ENCODE data around the gene SLC35B2.

The SLC35B2 gene

GRCh38 chr6:44298864-44299263 lies 41.5 kb upstream of the SLC35B2 start:
- peaks cover 28% of the 10 kb centered on the region for H3K27me3 ChIP-seq (replicated peaks; ENCODE audit: control insufficient read depth, insufficient read depth, low read length, poor library complexity, severe bottlenecking)
- H3K9me3 ChIP-seq (ENCODE audit: control insufficient read depth, low read length): no peaks in the 10 kb centered on the region
- peaks cover 12% of the 10 kb centered on the region for H3K4me1 ChIP-seq (ENCODE audit: control insufficient read depth, insufficient read depth, low read length, poor library complexity, severe bottlenecking)
- peaks cover 32% of the 10 kb centered on the region for H3K36me3 ChIP-seq (ENCODE audit: control insufficient read depth, insufficient read depth, low read length)
- no peak overlapping the region for H3K27ac ChIP-seq (ENCODE audit: insufficient read depth, low read length, poor library complexity, severe bottlenecking)
- no peak overlapping the region for H3K4me3 ChIP-seq (ENCODE audit: insufficient read depth, low read depth, low read length, poor library complexity, severe bottlenecking)
- no peak for DNase-seq

GRCh38 chr6:44298055-44298803 lies 40.9 kb upstream of the SLC35B2 start:
- H3K4me3 ChIP-seq (ENCODE audit: insufficient read depth, low read depth, low read length, poor library complexity, severe bottlenecking): peak overlapping the region; percentile 59

GRCh38 chr6:44297063-44298038 lies 40.0 kb upstream of the SLC35B2 start:
- no peak for DNase-seq
- Histone ChIP-seq H3K9me3 (ENCODE audit: control insufficient read depth, low read length) (no peaks in the 10 kb centered on the region), H3K4me3 (ENCODE audit: insufficient read depth, low read depth, low read length, poor library complexity, severe bottlenecking) (peak overlapping the region; percentile 59), H3K4me1 (ENCODE audit: control insufficient read depth, insufficient read depth, low read length, poor library complexity, severe bottlenecking) (peaks cover 12% of the 10 kb centered on the region), H3K27ac (ENCODE audit: insufficient read depth, low read length, poor library complexity, severe bottlenecking) (no peak overlapping the region), H3K36me3 (ENCODE audit: control insufficient read depth, insufficient read depth, low read length) (peaks cover 17% of the 10 kb centered on the region), H3K27me3 (replicated peaks; ENCODE audit: control insufficient read depth, insufficient read depth, low read length, poor library complexity, severe bottlenecking) (peaks cover 28% of the 10 kb centered on the region)

More at GRCh38 chr6:44298055-44298803, 40.9 kb upstream of the SLC35B2 start:
- DNase-seq: no peak
- Histone ChIP-seq H3K4me1 (ENCODE audit: control insufficient read depth, insufficient read depth, low read length, poor library complexity, severe bottlenecking) (peaks cover 12% of the 10 kb centered on the region), H3K9me3 (ENCODE audit: control insufficient read depth, low read length) (no peaks in the 10 kb centered on the region), H3K27me3 (replicated peaks; ENCODE audit: control insufficient read depth, insufficient read depth, low read length, poor library complexity, severe bottlenecking) (peaks cover 28% of the 10 kb centered on the region), H3K27ac (ENCODE audit: insufficient read depth, low read length, poor library complexity, severe bottlenecking) (no peak overlapping the region), H3K36me3 (ENCODE audit: control insufficient read depth, insufficient read depth, low read length) (peaks cover 26% of the 10 kb centered on the region)

- H3K4me1 ChIP-seq (ENCODE audit: control insufficient read depth, insufficient read depth, low read length, poor library complexity, severe bottlenecking): peaks cover 12% of the 10 kb centered on the region
- no peak overlapping the region for H3K4me3 ChIP-seq (ENCODE audit: insufficient read depth, low read depth, low read length, poor library complexity, severe bottlenecking)
- H3K27ac ChIP-seq (ENCODE audit: insufficient read depth, low read length, poor library complexity, severe bottlenecking): no peak overlapping the region
- no peaks in the 10 kb centered on the region for H3K9me3 ChIP-seq (ENCODE audit: control insufficient read depth, low read length)
- no peak for DNase-seq
- no peaks in the 10 kb centered on the region for H3K36me3 ChIP-seq (ENCODE audit: control insufficient read depth, insufficient read depth, low read length)
- peaks cover 28% of the 10 kb centered on the region for H3K27me3 ChIP-seq (replicated peaks; ENCODE audit: control insufficient read depth, insufficient read depth, low read length, poor library complexity, severe bottlenecking)
These were observed 37.8 kb upstream of the SLC35B2 start for GRCh38 chr6:44294832-44295791.

- no peak for DNase-seq
- Histone ChIP-seq H3K27ac (ENCODE audit: insufficient read depth, low read length, poor library complexity, severe bottlenecking) (no peak overlapping the region), H3K36me3 (ENCODE audit: control insufficient read depth, insufficient read depth, low read length) (no peaks in the 10 kb centered on the region), H3K4me1 (ENCODE audit: control insufficient read depth, insufficient read depth, low read length, poor library complexity, severe bottlenecking) (peaks cover 10% of the 10 kb centered on the region), H3K4me3 (ENCODE audit: insufficient read depth, low read depth, low read length, poor library complexity, severe bottlenecking) (no peak overlapping the region), H3K9me3 (ENCODE audit: control insufficient read depth, low read length) (no peaks in the 10 kb centered on the region), H3K27me3 (replicated peaks; ENCODE audit: control insufficient read depth, insufficient read depth, low read length, poor library complexity, severe bottlenecking) (peaks cover 25% of the 10 kb centered on the region)
These were observed 35.5 kb upstream of the SLC35B2 start for GRCh38 chr6:44292661-44293365.

- H3K9me3 ChIP-seq (ENCODE audit: control insufficient read depth, low read length): no peaks in the 10 kb centered on the region
- peaks cover under 1% of the 10 kb centered on the region for H3K4me1 ChIP-seq (ENCODE audit: control insufficient read depth, insufficient read depth, low read length, poor library complexity, severe bottlenecking)
- H3K27ac ChIP-seq (ENCODE audit: insufficient read depth, low read length, poor library complexity, severe bottlenecking): no peak overlapping the region
- DNase-seq: no peak
- H3K4me3 ChIP-seq (ENCODE audit: insufficient read depth, low read depth, low read length, poor library complexity, severe bottlenecking): no peak overlapping the region
- H3K36me3 ChIP-seq (ENCODE audit: control insufficient read depth, insufficient read depth, low read length): no peaks in the 10 kb centered on the region
- H3K27me3 ChIP-seq (replicated peaks; ENCODE audit: control insufficient read depth, insufficient read depth, low read length, poor library complexity, severe bottlenecking): peaks cover 19% of the 10 kb centered on the region
These were observed 34.5 kb upstream of the SLC35B2 start for GRCh38 chr6:44291841-44292240.

GRCh38 chr6:44289726-44290260 lies 32.5 kb upstream of the SLC35B2 start:
- no peak overlapping the region for H3K27ac ChIP-seq (ENCODE audit: insufficient read depth, low read length, poor library complexity, severe bottlenecking)
- H3K4me1 ChIP-seq (ENCODE audit: control insufficient read depth, insufficient read depth, low read length, poor library complexity, severe bottlenecking): no peaks in the 10 kb centered on the region
- H3K4me3 ChIP-seq (ENCODE audit: insufficient read depth, low read depth, low read length, poor library complexity, severe bottlenecking): no peak overlapping the region
- peaks cover under 1% of the 10 kb centered on the region for H3K27me3 ChIP-seq (replicated peaks; ENCODE audit: control insufficient read depth, insufficient read depth, low read length, poor library complexity, severe bottlenecking)
- no peaks in the 10 kb centered on the region for H3K36me3 ChIP-seq (ENCODE audit: control insufficient read depth, insufficient read depth, low read length)
- DNase-seq: no peak
- H3K9me3 ChIP-seq (ENCODE audit: control insufficient read depth, low read length): no peaks in the 10 kb centered on the region

- no peak overlapping the region for H3K4me3 ChIP-seq (ENCODE audit: insufficient read depth, low read depth, low read length, poor library complexity, severe bottlenecking)
- no peak for DNase-seq
- no peaks in the 10 kb centered on the region for H3K4me1 ChIP-seq (ENCODE audit: control insufficient read depth, insufficient read depth, low read length, poor library complexity, severe bottlenecking)
- no peaks in the 10 kb centered on the region for H3K36me3 ChIP-seq (ENCODE audit: control insufficient read depth, insufficient read depth, low read length)
- no peak overlapping the region for H3K27ac ChIP-seq (ENCODE audit: insufficient read depth, low read length, poor library complexity, severe bottlenecking)
- no peaks in the 10 kb centered on the region for H3K27me3 ChIP-seq (replicated peaks; ENCODE audit: control insufficient read depth, insufficient read depth, low read length, poor library complexity, severe bottlenecking)
- H3K9me3 ChIP-seq (ENCODE audit: control insufficient read depth, low read length): no peaks in the 10 kb centered on the region
These were observed 29.4 kb upstream of the SLC35B2 start for GRCh38 chr6:44286747-44287146.

- H3K27me3 ChIP-seq (replicated peaks; ENCODE audit: control insufficient read depth, insufficient read depth, low read length, poor library complexity, severe bottlenecking): no peaks in the 10 kb centered on the region
- DNase-seq: no peak
- no peaks in the 10 kb centered on the region for H3K4me1 ChIP-seq (ENCODE audit: control insufficient read depth, insufficient read depth, low read length, poor library complexity, severe bottlenecking)
- H3K27ac ChIP-seq (ENCODE audit: insufficient read depth, low read length, poor library complexity, severe bottlenecking): no peak overlapping the region
- no peaks in the 10 kb centered on the region for H3K36me3 ChIP-seq (ENCODE audit: control insufficient read depth, insufficient read depth, low read length)
- no peaks in the 10 kb centered on the region for H3K9me3 ChIP-seq (ENCODE audit: control insufficient read depth, low read length)
- H3K4me3 ChIP-seq (ENCODE audit: insufficient read depth, low read depth, low read length, poor library complexity, severe bottlenecking): no peak overlapping the region
These were observed 28.9 kb upstream of the SLC35B2 start for GRCh38 chr6:44286285-44286565.

All from effector memory CD4-positive, alpha-beta T cell (primary cell).